Esophagus muscularis mucosa (tissue), 4 donors: ENCODE measurements around the gene TFAP2E. TPM values are rescaled to one million over a fixed set of nuclear protein-coding genes. Genes with fewer than 3 reads are reported as not detected.
A peak's percentile ranks its signal among the peaks of the same experiment; 100 is the strongest.

ENCODE experiments used
- DNase-seq: peaks from one replicate; pipeline ENCODE4 v3.0.0-alpha.2; 2017; ENCODE audit errors: extremely low spot score
- H3K27ac ChIP-seq, 4 donors: fragments of 200-600 bp; sonication (generic); replicated peaks in 1 of 4; 1 replicate in 3 of 4; 2 replicates in 1 of 4; pipeline ENCODE4 v1.5.1; 2016 to 2019; ENCODE audit warnings: mild to moderate bottlenecking in 1 of 4
- H3K27me3 ChIP-seq, 4 donors: fragments of 200-600 bp; sonication (generic); one replicate each; pipeline versions ENCODE4 v1.5.1 to v1.6.0; 2016 to 2019
- H3K36me3 ChIP-seq, 4 donors: fragments of 200-600 bp; sonication (generic); one replicate each; pipeline ENCODE4 v1.5.1; 2016 to 2019
- H3K4me1 ChIP-seq, 4 donors: fragments of 200-600 bp; sonication (generic); one replicate each; pipeline ENCODE4 v1.5.1; 2016 to 2019
- H3K4me3 ChIP-seq, 4 donors: fragments of 200-600 bp; sonication (generic); 1 replicate in 2 of 4; 2 replicates in 2 of 4; pipeline ENCODE4 v1.5.1; 2016 to 2019; ENCODE audit warnings: mild to moderate bottlenecking in 4 of 4, moderate library complexity in 1 of 4
- H3K9me3 ChIP-seq, 4 donors: fragments of 200-600 bp; sonication (generic); 1 replicate in 3 of 4; 2 replicates in 1 of 4; pipeline ENCODE4 v1.5.1; 2016 to 2019
- EP300 ChIP-seq: sonication (generic); formaldehyde crosslinking; IDR thresholded peaks from one replicate; pipeline ENCODE4 v1.6.1; 2017; ENCODE audit warnings: antibody characterized with exemption
- POLR2A ChIP-seq: fragments of 450-650 bp; IDR thresholded peaks from one replicate; pipeline ENCODE4 v1.6.1; 2017; ENCODE audit warnings: antibody characterized with exemption, moderate library complexity, mild to moderate bottlenecking, low read depth
- POLR2AphosphoS5 ChIP-seq, 2 donors: sonication (generic); formaldehyde crosslinking; IDR thresholded peaks; one replicate each; pipeline ENCODE4 v1.6.1; 2017; ENCODE audit warnings: antibody characterized with exemption in 2 of 2
- WGBS: methylation state at CpG from one replicate; pipeline ENCODE4 v1.1.5; 2018; 5-methylcytosine and 5-hydroxymethylcytosine counted together
- intact Hi-C: fragments of 100-400 bp; cut with DNase I; formaldehyde crosslinking; loops from one replicate; pipeline ENCODE4 v1.15.1; 2023
- total RNA-seq, 4 donors: library from RNA; depleted of rRNA; stranded (reverse); fragments of >200 nt; gene quantifications; one replicate each; pipeline versions ENCODE4 v1.1.0 to v1.2.1, GENCODE V29; 2016
- TF ChIP-seq, protein P1 (sequence below), 3 experiments: fragments of 200-600 bp in 2 of 3; fragments of 450-650 bp in 1 of 3; sonication (generic) in 2 of 3; IDR thresholded peaks; one replicate each; pipeline ENCODE4 v1.5.1; 2017 to 2019; ENCODE audit warnings: antibody characterized with exemption in 3 of 3, mild to moderate bottlenecking in 2 of 3, moderate library complexity in 1 of 3

TFAP2E gene
- under 1 TPM in 3 of 4 donors, not detected in 1; 0.33 to 0.71 (median 0.63) TPM for total RNA-seq

DNA sequence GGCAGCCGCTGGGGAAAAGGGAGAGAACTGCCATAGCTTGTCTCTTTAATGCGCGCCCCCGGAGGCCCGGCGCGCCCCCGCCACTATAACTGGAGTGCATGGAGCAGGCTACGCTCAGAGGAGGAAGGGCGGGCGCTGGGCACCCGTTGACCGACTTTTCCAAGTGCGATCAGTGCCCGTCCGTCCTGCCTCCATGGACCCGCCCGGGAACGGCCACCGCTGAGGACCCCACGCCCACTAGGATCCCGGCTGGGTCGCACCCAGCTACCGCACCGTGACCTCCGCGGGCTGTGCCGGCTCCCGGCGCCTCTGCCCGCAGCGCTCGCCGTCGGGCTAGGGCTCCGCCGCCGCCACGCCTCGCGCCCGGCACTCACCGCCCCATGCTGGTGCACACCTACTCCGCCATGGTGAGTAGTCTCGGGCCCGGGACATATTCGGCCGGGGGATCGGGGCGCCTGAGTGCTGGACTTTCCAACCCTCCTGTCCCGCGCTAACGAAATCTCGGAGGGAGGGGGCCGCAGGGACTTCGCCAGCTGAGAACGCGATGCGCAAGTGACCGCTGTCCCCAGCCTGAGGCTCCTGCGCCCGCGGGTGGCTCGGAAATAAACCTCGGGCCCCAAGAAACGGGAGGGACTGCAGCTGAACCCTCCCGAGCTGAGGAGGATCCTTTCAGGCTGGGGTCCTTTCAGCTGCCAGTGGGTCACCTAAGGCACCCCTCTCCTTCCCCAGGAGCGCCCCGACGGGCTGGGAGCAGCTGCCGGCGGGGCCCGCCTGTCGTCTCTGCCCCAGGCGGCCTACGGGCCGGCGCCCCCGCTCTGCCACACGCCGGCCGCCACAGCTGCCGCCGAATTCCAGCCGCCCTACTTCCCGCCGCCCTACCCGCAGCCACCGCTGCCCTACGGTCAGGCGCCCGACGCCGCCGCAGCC lies at the start of gene TFAP2E:
Gene TFAP2E, plus strand, starts transcription at position 117 of the 927 bp plus-strand sequence. Its CDS starts 264 bp downstream, at position 381.
- TF ChIP-seq POLR2AphosphoS5 (IDR thresholded peaks at IDR 0.05) (peak in 1 of 2 donors; percentile 14), EP300 (no peak), POLR2A (no peak)
- TF ChIP-seq, protein P1, sequence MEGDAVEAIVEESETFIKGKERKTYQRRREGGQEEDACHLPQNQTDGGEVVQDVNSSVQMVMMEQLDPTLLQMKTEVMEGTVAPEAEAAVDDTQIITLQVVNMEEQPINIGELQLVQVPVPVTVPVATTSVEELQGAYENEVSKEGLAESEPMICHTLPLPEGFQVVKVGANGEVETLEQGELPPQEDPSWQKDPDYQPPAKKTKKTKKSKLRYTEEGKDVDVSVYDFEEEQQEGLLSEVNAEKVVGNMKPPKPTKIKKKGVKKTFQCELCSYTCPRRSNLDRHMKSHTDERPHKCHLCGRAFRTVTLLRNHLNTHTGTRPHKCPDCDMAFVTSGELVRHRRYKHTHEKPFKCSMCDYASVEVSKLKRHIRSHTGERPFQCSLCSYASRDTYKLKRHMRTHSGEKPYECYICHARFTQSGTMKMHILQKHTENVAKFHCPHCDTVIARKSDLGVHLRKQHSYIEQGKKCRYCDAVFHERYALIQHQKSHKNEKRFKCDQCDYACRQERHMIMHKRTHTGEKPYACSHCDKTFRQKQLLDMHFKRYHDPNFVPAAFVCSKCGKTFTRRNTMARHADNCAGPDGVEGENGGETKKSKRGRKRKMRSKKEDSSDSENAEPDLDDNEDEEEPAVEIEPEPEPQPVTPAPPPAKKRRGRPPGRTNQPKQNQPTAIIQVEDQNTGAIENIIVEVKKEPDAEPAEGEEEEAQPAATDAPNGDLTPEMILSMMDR (IDR thresholded peaks at IDR 0.05) = no peak
- intact Hi-C loops = no loop called here
- no peaks in the 10 kb centered on the region for H3K36me3 ChIP-seq
- WGBS = 17% methylated on average over 1 of the region's 95 CpGs
- no peak within 1 kb of the TSS for H3K27ac ChIP-seq
- H3K4me3 ChIP-seq = peak within 1 kb of the TSS; percentile 46 to 60 (median 48)
- peaks cover 23 to 45% (median 35%) of the 10 kb centered on the region in 4 donors for H3K4me1 ChIP-seq
- H3K9me3 ChIP-seq = no peaks in the 10 kb centered on the region
- no peak for DNase-seq
- peaks cover 0 to 92% (median 27%) of the 10 kb centered on the region in 4 donors for H3K27me3 ChIP-seq

DNA sequence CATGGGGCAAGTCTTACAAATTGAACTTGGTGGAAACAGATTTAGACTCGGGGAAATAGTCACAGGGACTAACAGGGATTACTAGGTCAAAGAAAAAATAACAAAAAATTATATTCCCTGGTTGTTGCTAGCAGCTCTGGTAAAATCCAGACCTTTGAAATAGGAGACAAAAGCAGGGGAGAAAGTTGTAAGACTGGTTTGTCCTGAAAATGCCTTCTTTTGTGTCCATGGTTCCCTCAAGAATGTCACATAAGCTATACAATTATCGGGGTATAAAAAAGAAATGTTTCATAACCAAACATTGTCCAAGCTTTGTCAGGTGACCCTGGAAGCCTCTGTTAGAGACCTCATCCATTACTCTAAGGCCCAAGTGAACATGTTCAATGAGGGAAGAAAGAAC lies 49.0 kb upstream of the TFAP2E start:
- no peak overlapping the region for H3K27ac ChIP-seq
- no peaks in the 10 kb centered on the region for H3K9me3 ChIP-seq
- H3K36me3 ChIP-seq = no peaks in the 10 kb centered on the region
- TF ChIP-seq, protein P1 (IDR thresholded peaks at IDR 0.05) = no peak
- no peak for TF ChIP-seq POLR2AphosphoS5 (IDR thresholded peaks at IDR 0.05)
- no peak for TF ChIP-seq EP300
- no peak for TF ChIP-seq POLR2A
- no peaks in the 10 kb centered on the region for H3K27me3 ChIP-seq
- no peak overlapping the region for H3K4me3 ChIP-seq
- intact Hi-C loops = no loop called here
- DNase-seq = no peak
- 87% methylated on average over 2 of the region's 2 CpGs for WGBS
- H3K4me1 ChIP-seq = no peaks in the 10 kb centered on the region

DNA sequence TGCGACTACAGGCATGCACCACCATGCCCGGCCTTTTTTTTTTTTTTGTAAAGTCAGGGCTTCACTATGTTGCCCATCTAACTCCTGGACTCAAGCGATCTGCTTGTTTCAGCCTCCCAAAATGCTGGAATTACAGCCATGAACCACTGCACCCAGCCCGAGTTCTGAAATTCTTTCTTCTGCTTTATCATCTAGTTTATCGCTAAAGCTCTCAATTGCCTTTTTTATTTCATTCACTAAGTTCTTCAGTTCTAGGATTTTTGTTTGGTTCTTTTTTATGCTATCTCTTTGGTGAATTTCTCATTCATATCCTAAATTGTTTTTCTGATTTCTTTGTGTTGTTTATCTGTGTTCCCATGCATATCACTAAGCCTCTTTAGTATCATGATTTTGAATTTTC lies 42.9 kb upstream of the TFAP2E start:
- no peaks in the 10 kb centered on the region for H3K9me3 ChIP-seq
- peaks cover 0 to 13% (median 10%) of the 10 kb centered on the region in 4 donors for H3K36me3 ChIP-seq
- no peak for TF ChIP-seq POLR2AphosphoS5 (IDR thresholded peaks at IDR 0.05)
- TF ChIP-seq, protein P1 (IDR thresholded peaks at IDR 0.05) = no peak
- no peaks in the 10 kb centered on the region for H3K27me3 ChIP-seq
- intact Hi-C loops = no loop called here
- no peak for DNase-seq
- no peak overlapping the region for H3K27ac ChIP-seq
- WGBS = 78% methylated on average over 5 of the region's 5 CpGs
- H3K4me1 ChIP-seq = peaks cover 22 to 29% (median 26%) of the 10 kb centered on the region in 4 donors
- no peak overlapping the region for H3K4me3 ChIP-seq

DNA sequence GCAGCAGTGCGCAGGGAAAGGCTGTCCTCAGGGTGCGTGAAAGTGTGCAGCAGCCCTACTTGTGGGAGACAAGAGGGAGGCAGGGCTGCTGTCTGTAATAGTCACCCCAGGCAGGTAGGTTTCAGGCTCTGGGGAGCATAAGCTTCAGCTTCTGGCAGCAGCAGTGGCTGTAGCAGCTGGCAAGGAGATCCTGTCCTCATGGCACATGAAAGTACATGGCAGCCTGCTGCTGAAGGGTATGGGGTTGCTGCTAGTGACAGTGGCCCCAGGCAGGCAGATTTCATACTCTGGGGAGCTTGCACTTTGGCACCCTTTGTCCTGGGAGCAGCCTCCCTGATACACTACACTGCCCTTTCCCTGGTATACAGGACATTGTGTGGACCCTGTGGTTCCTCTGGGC lies 42.2 kb upstream of the TFAP2E start:
- no peak for TF ChIP-seq POLR2A
- no peak for TF ChIP-seq EP300
- no peak for TF ChIP-seq POLR2AphosphoS5 (IDR thresholded peaks at IDR 0.05)
- TF ChIP-seq, protein P1 (IDR thresholded peaks at IDR 0.05) = no peak
- H3K4me3 ChIP-seq = no peak overlapping the region
- peaks cover 22 to 29% (median 26%) of the 10 kb centered on the region in 4 donors for H3K4me1 ChIP-seq
- H3K27me3 ChIP-seq = no peaks in the 10 kb centered on the region
- intact Hi-C loops = no loop called here
- DNase-seq = no peak
- 100% methylated on average over 2 of the region's 2 CpGs for WGBS
- no peak overlapping the region for H3K27ac ChIP-seq
- no peaks in the 10 kb centered on the region for H3K9me3 ChIP-seq
- H3K36me3 ChIP-seq = peaks cover 0 to 13% (median 10%) of the 10 kb centered on the region in 4 donors
